SU-DHL-6 (cell line): ENCODE data around the gene OR56A3.

Experiments used
- H2AFZ ChIP-seq: fragments of 200-600 bp; sonication (generic); 2 replicates; pipeline ENCODE4 v1.6.1; 2014; ENCODE audit warnings: low read depth, mild to moderate bottlenecking, moderate library complexity, mixed read lengths, antibody characterized with exemption, low read length; ENCODE audit not compliant: severe bottlenecking
- H3F3A ChIP-seq: fragments of 200-600 bp; shearing (Covaris generic); 2 replicates; pipeline ENCODE4 v1.6.0; 2016; ENCODE audit warnings: antibody characterized with exemption, mild to moderate bottlenecking; ENCODE audit not compliant: insufficient read depth
- H3K27ac ChIP-seq: fragments of 200-600 bp; sonication (generic); 2 replicates; pipeline ENCODE4 v1.5.1; 2016; ENCODE audit warnings: low read depth, mild to moderate bottlenecking, low read length, moderate library complexity, mixed read lengths
- H3K27me3 ChIP-seq: fragments of 200-600 bp; sonication (generic), shearing (Covaris generic); 2 replicates; pipeline ENCODE4 v1.6.0; 2014; ENCODE audit warnings: mild to moderate bottlenecking, low read length
- H3K36me3 ChIP-seq: fragments of 200-600 bp; sonication (generic); 2 replicates; pipeline ENCODE4 v1.6.1; 2014; ENCODE audit warnings: mild to moderate bottlenecking, low read length, mixed read lengths
- H3K4me2 ChIP-seq: fragments of 300-600, 200-600 bp; shearing (Covaris generic), sonication (generic); 2 replicates; pipeline ENCODE4 v1.6.0; 2014; ENCODE audit warnings: low read length, low read depth, mild to moderate bottlenecking; ENCODE audit not compliant: poor library complexity, severe bottlenecking
- H3K4me3 ChIP-seq: fragments of 200-600 bp; sonication (generic); 2 replicates; pipeline ENCODE4 v1.5.1; 2014; ENCODE audit warnings: antibody characterized with exemption, low read length, mild to moderate bottlenecking, mixed read lengths; ENCODE audit not compliant: insufficient read depth, poor library complexity, severe bottlenecking
- H3K79me2 ChIP-seq: fragments of 200-600 bp; sonication (generic); 2 replicates; pipeline ENCODE4 v1.6.1; 2014; ENCODE audit warnings: mild to moderate bottlenecking, low read length, moderate library complexity; ENCODE audit not compliant: insufficient read depth
- H3K9ac ChIP-seq: fragments of 200-600 bp; sonication (generic); 2 replicates; pipeline ENCODE4 v1.7.0; 2014; ENCODE audit warnings: mild to moderate bottlenecking, low read length
- H3K9me2 ChIP-seq: fragments of 200-600 bp; sonication (generic); replicated peaks from 2 replicates; pipeline ENCODE4 v1.6.1; 2014; ENCODE audit warnings: low read length; ENCODE audit not compliant: insufficient read depth
- H3K9me3 ChIP-seq: fragments of 200-600 bp; sonication (generic); 2 replicates; pipeline ENCODE4 v1.6.1; 2014; ENCODE audit warnings: low read length, mixed read lengths; ENCODE audit not compliant: insufficient read depth
- H4K20me1 ChIP-seq: fragments of 200-600 bp; sonication (generic); 2 replicates; pipeline ENCODE4 v1.6.1; 2014; ENCODE audit warnings: low read depth, mild to moderate bottlenecking, antibody characterized with exemption, low read length, moderate library complexity, mixed read lengths
- CTCF ChIP-seq: fragments of 200-600 bp; sonication (generic); IDR thresholded peaks from one replicate; pipeline ENCODE4 v1.5.1; 2017; ENCODE audit warnings: antibody characterized with exemption, mild to moderate bottlenecking, low read length, moderate library complexity; ENCODE audit not compliant: insufficient read depth, poor library complexity, severe bottlenecking
- EZH2phosphoT487 ChIP-seq: fragments of 200-600 bp; sonication (generic), shearing (Covaris generic); conservative IDR thresholded peaks from 2 replicates; pipeline ENCODE4 v1.6.1; 2018; ENCODE audit warnings: mild to moderate bottlenecking, antibody characterized with exemption, low read length, moderate library complexity, mixed read lengths

OR56A3 gene

GRCh38 chr11:5910540-5910939, 31.5 kb upstream of the OR56A3 start:
- Histone ChIP-seq H4K20me1 (no peaks in the 10 kb centered on the region), H2AFZ (no peak overlapping the region), H3K36me3 (no peaks in the 10 kb centered on the region), H3K4me2 (no peak overlapping the region), H3K9me2 (no peaks in the 10 kb centered on the region), H3F3A (no peaks in the 10 kb centered on the region), H3K9ac (no peak overlapping the region), H3K27me3 (no peaks in the 10 kb centered on the region), H3K4me3 (no peak overlapping the region), H3K27ac (no peak overlapping the region), H3K79me2 (no peaks in the 10 kb centered on the region), H3K9me3 (no peaks in the 10 kb centered on the region)
- TF ChIP-seq CTCF (no peak), EZH2phosphoT487 (no peak)

- no peak overlapping the region for H3K9ac ChIP-seq
- H3K4me3 ChIP-seq = no peak overlapping the region
- H3K9me3 ChIP-seq = no peaks in the 10 kb centered on the region
- H3F3A ChIP-seq = no peaks in the 10 kb centered on the region
- no peaks in the 10 kb centered on the region for H3K27me3 ChIP-seq
- no peaks in the 10 kb centered on the region for H4K20me1 ChIP-seq
- H3K4me2 ChIP-seq = no peak overlapping the region
- H3K9me2 ChIP-seq = no peaks in the 10 kb centered on the region
- no peaks in the 10 kb centered on the region for H3K36me3 ChIP-seq
- H3K27ac ChIP-seq = no peak overlapping the region
- no peak overlapping the region for H2AFZ ChIP-seq
- no peak for TF ChIP-seq CTCF
- TF ChIP-seq EZH2phosphoT487 = no peak
- no peaks in the 10 kb centered on the region for H3K79me2 ChIP-seq
These were observed 19.2 kb upstream of the OR56A3 start for GRCh38 chr11:5922749-5923426.

- no peaks in the 10 kb centered on the region for H3F3A ChIP-seq
- no peaks in the 10 kb centered on the region for H4K20me1 ChIP-seq
- H3K79me2 ChIP-seq = no peaks in the 10 kb centered on the region
- H3K36me3 ChIP-seq = no peaks in the 10 kb centered on the region
- TF ChIP-seq CTCF = no peak
- no peak for TF ChIP-seq EZH2phosphoT487
- H3K27me3 ChIP-seq = no peaks in the 10 kb centered on the region
- H3K4me3 ChIP-seq = no peak overlapping the region
- no peak overlapping the region for H2AFZ ChIP-seq
- no peak overlapping the region for H3K9ac ChIP-seq
- H3K27ac ChIP-seq = no peak overlapping the region
- no peaks in the 10 kb centered on the region for H3K9me3 ChIP-seq
- no peaks in the 10 kb centered on the region for H3K9me2 ChIP-seq
- no peak overlapping the region for H3K4me2 ChIP-seq
These were observed 18.6 kb upstream of the OR56A3 start for GRCh38 chr11:5923427-5923776.
